ENCODE results near the gene APEH. TPM values are rescaled to one million over a fixed set of nuclear protein-coding genes. Genes with fewer than 3 reads are reported as not detected.
A peak's percentile ranks its signal among the peaks of the same experiment; 100 is the strongest.

Gene APEH
- total and polyA plus RNA-seq, 10 of the 15 experiments (the other 5 are each of a cell fraction or from before 2014, with no cell fraction given), result 74.4 to 214 (median 131) TPM

- intact Hi-C loops (cut with micrococcal nuclease; ENCODE audit: unreplicated experiment) (no loop called here), in situ Hi-C loops (cut with MboI) (no loop called here)
- CTCF ChIA-PET, result no interaction called here
- SMC1A ChIA-PET (ENCODE audit: uncharacterized antibody, unreplicated experiment), result no interaction called here
- FAIRE-seq (no peak), DNase-seq (ENCODE audit: low read depth, low spot score) (no peak), ATAC-seq (peak; percentile 27; the same call in 2 of the 3 replicates)
- no peaks in the 10 kb centered on the region for H3K27me3 ChIP-seq (replicated peaks in 1 of 2; ENCODE audit: control insufficient read depth in 2 of 2, insufficient read depth in 2 of 2, low read length in 1 of 2)
- H3K4me3 ChIP-seq, result no peak overlapping the region
- RAD21 ChIA-PET (ENCODE audit: unreplicated experiment), result no interaction called here
- POLR2A ChIA-PET, result no interaction called here
- BruUV-seq (replicated peaks), result no TSS peak
- H3K4me2 ChIP-seq (ENCODE audit: control insufficient read depth, insufficient read depth), result no peak overlapping the region
- H3K9ac ChIP-seq (ENCODE audit: control insufficient read depth, insufficient read depth, low read length), result no peak overlapping the region
- no peaks in the 10 kb centered on the region for H3K36me3 ChIP-seq (ENCODE audit: control insufficient read depth in 2 of 2, insufficient read depth in 2 of 2, low read length in 1 of 2)
- peaks cover 15% of the 10 kb centered on the region for H3K4me1 ChIP-seq (ENCODE audit: control insufficient read depth, insufficient read depth, low read length)
- H3K9me3 ChIP-seq (replicated peaks; ENCODE audit: control insufficient read depth, insufficient read depth, low read length), result no peaks in the 10 kb centered on the region
- no peaks in the 10 kb centered on the region for H3K79me2 ChIP-seq (ENCODE audit: control insufficient read depth, insufficient read depth, low read length)
- peak; percentile 50; the same call in 1 of the 2 replicates for TF ChIP-seq EED (IDR thresholded peaks at IDR 0.05; ENCODE audit: low read depth)
- TF ChIP-seq POLR2A (IDR thresholded peaks at IDR 0.05; ENCODE audit: low read depth, low read length), result no peak
- TF ChIP-seq RUNX3 (IDR thresholded peaks at IDR 0.05; ENCODE audit: low read length), result peak; percentile 73
- H4K20me1 ChIP-seq (ENCODE audit: control insufficient read depth, insufficient read depth), result no peaks in the 10 kb centered on the region
- WGBS (ENCODE audit: insufficient coverage, insufficient replicate concordance, low lambda C conversion rate, missing lambda C conversion rate), result 38% methylated on average over 1 of the region's 1 CpG
- no peak overlapping the region for H3K27ac ChIP-seq (ENCODE audit: control insufficient read depth, insufficient read depth)
- H2AFZ ChIP-seq (ENCODE audit: control insufficient read depth, low read depth, low read length), result peak overlapping the region; percentile 44
Observed at GRCh38 chr3:49650177-49650576, 24.0 kb upstream of the APEH start.

DNA sequence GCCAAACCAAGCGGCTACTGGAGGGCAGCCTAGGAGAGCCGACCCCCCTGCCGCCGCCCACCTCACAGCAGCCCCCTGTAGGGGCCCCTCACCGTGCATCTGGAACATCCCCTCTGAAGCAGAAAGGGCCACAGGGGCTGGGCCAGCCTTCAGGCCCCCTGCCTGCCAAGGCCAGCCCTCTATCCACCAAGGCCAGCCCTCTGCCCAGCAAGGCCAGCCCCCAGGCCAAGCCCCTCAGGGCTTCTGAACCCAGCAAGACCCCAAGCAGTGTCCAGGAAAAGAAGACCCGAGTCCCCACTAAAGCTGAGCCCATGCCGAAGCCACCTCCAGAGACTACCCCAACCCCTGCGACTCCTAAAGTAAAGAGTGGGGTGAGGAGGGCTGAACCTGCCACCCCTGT is 23.5 kb upstream of the APEH start:
- POLR2A ChIA-PET, result interaction anchor here (0.7 kb wide), 1 partner anchor 21 kb away, joined by 4 read pairs; no protein-coding TSS in a partner anchor
- H3K9ac ChIP-seq (ENCODE audit: control insufficient read depth, insufficient read depth, low read length), result no peak overlapping the region
- H3K4me2 ChIP-seq (ENCODE audit: control insufficient read depth, insufficient read depth), result no peak overlapping the region
- no peak for TF ChIP-seq SRF (IDR thresholded peaks at IDR 0.05; ENCODE audit: low read depth in 2 of 2, low read length in 2 of 2)
- TF ChIP-seq BMI1 (IDR thresholded peaks at IDR 0.05; ENCODE audit: borderline replicate concordance), result no peak
- no peak for TF ChIP-seq POLR2A (IDR thresholded peaks at IDR 0.05; ENCODE audit: low read depth, low read length)
- TF ChIP-seq ZBED1 (IDR thresholded peaks at IDR 0.05; ENCODE audit: borderline replicate concordance), result no peak
- TF ChIP-seq ZBTB40 (IDR thresholded peaks at IDR 0.05; ENCODE audit: borderline replicate concordance), result no peak
- TF ChIP-seq YBX1 (IDR thresholded peaks at IDR 0.05), result no peak
- no peak for TF ChIP-seq CHD4 (IDR thresholded peaks at IDR 0.05)
- no peak for TF ChIP-seq GATAD2B (conservative IDR thresholded peaks at IDR 0.05; ENCODE audit: low read depth)
- no peak for TF ChIP-seq BCL3 (IDR thresholded peaks at IDR 0.05; ENCODE audit: borderline replicate concordance, insufficient read depth, low read depth, low read length, poor library complexity, severe bottlenecking)
- intact Hi-C loops (cut with micrococcal nuclease; ENCODE audit: unreplicated experiment) (no loop called here), in situ Hi-C loops (cut with MboI) (no loop called here)
- no TSS peak for BruUV-seq (replicated peaks)
- DNase-seq (ENCODE audit: low read depth, low spot score) (no peak), FAIRE-seq (no peak), ATAC-seq (no peak)
- WGBS (ENCODE audit: insufficient coverage, insufficient replicate concordance, low lambda C conversion rate, missing lambda C conversion rate), result 45% methylated on average over 8 of the region's 8 CpGs
- no peak overlapping the region for H3K27ac ChIP-seq (ENCODE audit: control insufficient read depth, insufficient read depth)
- no peaks in the 10 kb centered on the region for H3K36me3 ChIP-seq (ENCODE audit: control insufficient read depth in 2 of 2, insufficient read depth in 2 of 2, low read length in 1 of 2)
- no peaks in the 10 kb centered on the region for H3K27me3 ChIP-seq (replicated peaks in 1 of 2; ENCODE audit: control insufficient read depth in 2 of 2, insufficient read depth in 2 of 2, low read length in 1 of 2)
- H3K9me3 ChIP-seq (replicated peaks; ENCODE audit: control insufficient read depth, insufficient read depth, low read length), result no peaks in the 10 kb centered on the region
- no peaks in the 10 kb centered on the region for H4K20me1 ChIP-seq (ENCODE audit: control insufficient read depth, insufficient read depth)
- SMC1A ChIA-PET (ENCODE audit: uncharacterized antibody, unreplicated experiment), result no interaction called here
- no peak overlapping the region for H3K4me3 ChIP-seq
- no peak overlapping the region for H2AFZ ChIP-seq (ENCODE audit: control insufficient read depth, low read depth, low read length)
- RAD21 ChIA-PET (ENCODE audit: unreplicated experiment), result interaction anchor here (0.6 kb wide), 1 partner anchor 368 kb away, joined by 5 read pairs; no protein-coding TSS in a partner anchor
- no peaks in the 10 kb centered on the region for H3K79me2 ChIP-seq (ENCODE audit: control insufficient read depth, insufficient read depth, low read length)
- peaks cover 15% of the 10 kb centered on the region for H3K4me1 ChIP-seq (ENCODE audit: control insufficient read depth, insufficient read depth, low read length)
- CTCF ChIA-PET, result no interaction called here

Measured in GM12878 (cell line).